A673 (cell line): ENCODE results near the gene ADIPOQ.

Experiments used
- EZH2 ChIP-seq: fragments of 200-600 bp; sonication (generic); IDR thresholded peaks from 2 replicates; pipeline ENCODE4 v1.6.1; 2017; ENCODE audit warnings: borderline replicate concordance, low read depth, mild to moderate bottlenecking, mixed read lengths, antibody characterized with exemption, low read length; ENCODE audit not compliant: poor library complexity, severe bottlenecking
- TF ChIP-seq, protein P1 (sequence below): fragments of 300-800, 200-600 bp; sonication (generic); conservative IDR thresholded peaks from 2 replicates; pipeline ENCODE4 v1.5.1; 2017; ENCODE audit warnings: low read depth, mild to moderate bottlenecking, antibody characterized with exemption, low read length, moderate library complexity, mixed read lengths

DNA sequence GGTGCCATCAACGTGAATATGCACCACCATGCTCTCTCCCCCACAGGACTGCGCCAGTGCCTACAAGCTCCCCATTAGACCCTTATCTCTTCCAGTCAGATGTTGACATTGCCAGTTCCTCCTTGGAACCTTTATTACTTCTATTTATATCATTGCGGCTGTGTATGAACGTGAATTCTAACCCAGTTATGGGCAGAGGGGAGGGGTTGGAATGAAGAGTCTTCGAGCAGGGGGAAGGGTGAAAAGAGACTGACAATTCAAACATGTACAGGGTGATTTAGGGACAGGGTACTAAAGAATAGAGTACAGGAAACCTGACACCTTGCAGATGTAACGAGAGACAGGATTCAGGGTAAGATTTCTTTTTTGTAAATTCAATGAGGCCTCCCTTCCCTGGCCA, 46.1 kb downstream of the ADIPOQ start:
- TF ChIP-seq, protein P1, sequence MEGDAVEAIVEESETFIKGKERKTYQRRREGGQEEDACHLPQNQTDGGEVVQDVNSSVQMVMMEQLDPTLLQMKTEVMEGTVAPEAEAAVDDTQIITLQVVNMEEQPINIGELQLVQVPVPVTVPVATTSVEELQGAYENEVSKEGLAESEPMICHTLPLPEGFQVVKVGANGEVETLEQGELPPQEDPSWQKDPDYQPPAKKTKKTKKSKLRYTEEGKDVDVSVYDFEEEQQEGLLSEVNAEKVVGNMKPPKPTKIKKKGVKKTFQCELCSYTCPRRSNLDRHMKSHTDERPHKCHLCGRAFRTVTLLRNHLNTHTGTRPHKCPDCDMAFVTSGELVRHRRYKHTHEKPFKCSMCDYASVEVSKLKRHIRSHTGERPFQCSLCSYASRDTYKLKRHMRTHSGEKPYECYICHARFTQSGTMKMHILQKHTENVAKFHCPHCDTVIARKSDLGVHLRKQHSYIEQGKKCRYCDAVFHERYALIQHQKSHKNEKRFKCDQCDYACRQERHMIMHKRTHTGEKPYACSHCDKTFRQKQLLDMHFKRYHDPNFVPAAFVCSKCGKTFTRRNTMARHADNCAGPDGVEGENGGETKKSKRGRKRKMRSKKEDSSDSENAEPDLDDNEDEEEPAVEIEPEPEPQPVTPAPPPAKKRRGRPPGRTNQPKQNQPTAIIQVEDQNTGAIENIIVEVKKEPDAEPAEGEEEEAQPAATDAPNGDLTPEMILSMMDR = no peak
- TF ChIP-seq EZH2 = no peak
